ENCODE data around the gene NSMF. TPM values are rescaled to one million over a fixed set of nuclear protein-coding genes. Genes with fewer than 3 reads are reported as not detected.
A peak's percentile ranks its signal among the peaks of the same experiment; 100 is the strongest.

The NSMF gene
- total RNA-seq, 2 donors from 2014 or later, result 42.4 to 128 TPM

DNA sequence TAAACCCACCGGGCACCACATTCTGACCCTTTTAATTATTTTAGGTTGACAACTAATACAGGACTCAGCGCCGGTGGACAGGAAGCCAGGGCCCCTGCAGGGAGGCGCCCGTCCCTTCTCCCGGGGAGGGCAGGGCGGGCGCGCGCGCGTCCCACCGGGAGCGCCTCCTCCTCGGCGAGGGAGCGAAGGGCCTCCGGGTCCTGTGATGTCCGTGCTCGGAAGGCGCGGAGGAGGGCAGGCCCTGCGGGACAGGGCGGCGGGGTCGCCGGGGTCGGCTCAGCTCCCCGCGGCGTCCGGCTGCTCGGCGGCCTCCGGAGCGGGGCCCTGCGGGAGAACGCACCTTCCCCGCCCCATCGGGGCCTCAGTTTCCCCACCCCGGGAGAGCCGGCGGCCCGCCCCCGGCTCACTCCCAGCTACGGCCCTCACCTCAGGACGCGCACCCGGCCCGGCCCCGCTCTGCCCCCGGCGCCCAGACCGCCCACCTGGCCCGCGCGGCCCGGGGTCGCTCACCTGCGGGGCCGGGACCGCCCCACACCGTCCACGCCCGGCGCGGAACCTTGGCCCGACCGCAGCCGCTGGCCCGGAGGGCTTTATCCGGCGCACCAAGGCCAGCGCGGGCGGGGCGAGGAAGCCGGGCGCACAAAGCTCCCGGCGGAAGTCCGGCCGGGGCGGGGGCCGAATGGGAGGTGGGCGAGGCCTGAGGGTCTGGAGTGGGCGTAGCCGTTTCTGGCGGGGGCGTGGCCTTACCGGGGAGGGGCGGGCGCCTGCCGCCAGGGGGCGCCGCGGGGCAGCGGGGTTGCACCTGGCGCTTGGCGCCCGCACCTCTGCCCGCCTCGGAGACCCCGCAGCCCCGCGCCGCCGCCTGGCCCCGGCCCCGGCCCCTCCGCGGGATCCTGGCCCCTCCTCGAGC is 36.3 kb downstream of the NSMF start, which contains the start of the genes EXD3 and NOXA1:
EXD3 (minus strand) TSS at position 559 of the 910 bp plus-strand sequence. CDS start 27,805 bp downstream, outside the sequence.
NOXA1 (plus strand) TSS at position 790 of the 910 bp plus-strand sequence. CDS start 137 bp downstream, outside the sequence.
- Histone ChIP-seq H3K27me3 (replicated peaks; ENCODE audit: insufficient read depth) (no peaks in the 10 kb centered on the region), H3K4me1 (replicated peaks) (no peaks in the 10 kb centered on the region), H3K9me3 (no peaks in the 10 kb centered on the region), H3K4me3 (peak within 1 kb of the TSS; percentile 80 to 98), H3K27ac (peak within 1 kb of the TSS; percentile 69 to 76), H3K36me3 (no peaks in the 10 kb centered on the region)
- WGBS, result 1% methylated on average over 87 of the region's 113 CpGs
- peak; percentile 92 for DNase-seq (ENCODE audit: low spot score)
- TF ChIP-seq CTCF (IDR thresholded peaks at IDR 0.05) (peak; percentile 70 to 93 (median 92)), POLR2AphosphoS5 (IDR thresholded peaks at IDR 0.05) (peak; percentile 87), POLR2A (IDR thresholded peaks at IDR 0.05) (peak; percentile 67)
- intact Hi-C loops (cut with DNase I), result no loop called here

- Histone ChIP-seq H3K27ac (peak overlapping the region; percentile 69 to 76), H3K4me1 (replicated peaks) (no peaks in the 10 kb centered on the region), H3K36me3 (no peaks in the 10 kb centered on the region), H3K27me3 (replicated peaks; ENCODE audit: insufficient read depth) (no peaks in the 10 kb centered on the region), H3K9me3 (no peaks in the 10 kb centered on the region), H3K4me3 (peak overlapping the region; percentile 80 to 98)
- intact Hi-C loops (cut with DNase I), result no loop called here
- under 1% methylated on average over 11 of the region's 11 CpGs for WGBS
- TF ChIP-seq CTCF (IDR thresholded peaks at IDR 0.05) (no peak), POLR2A (IDR thresholded peaks at IDR 0.05) (no peak), POLR2AphosphoS5 (IDR thresholded peaks at IDR 0.05) (no peak)
- DNase-seq (ENCODE audit: low spot score), result no peak
These were observed 37.1 kb downstream of the NSMF start for GRCh38 chr9:137421838-137422603.

GRCh38 chr9:137417161-137418021 is 41.7 kb downstream of the NSMF start:
- Histone ChIP-seq H3K27ac (no peak overlapping the region), H3K4me1 (replicated peaks) (no peaks in the 10 kb centered on the region), H3K27me3 (replicated peaks; ENCODE audit: insufficient read depth) (no peaks in the 10 kb centered on the region), H3K9me3 (no peaks in the 10 kb centered on the region), H3K4me3 (peak overlapping the region; percentile 1 to 15), H3K36me3 (no peaks in the 10 kb centered on the region)
- intact Hi-C loops (cut with DNase I), result no loop called here
- no peak for DNase-seq (ENCODE audit: low spot score)
- TF ChIP-seq POLR2A (IDR thresholded peaks at IDR 0.05) (no peak), CTCF (IDR thresholded peaks at IDR 0.05) (no peak), POLR2AphosphoS5 (IDR thresholded peaks at IDR 0.05) (no peak)
- WGBS, result 83% methylated on average over 97 of the region's 99 CpGs

GRCh38 chr9:137416563-137417151 is 42.5 kb downstream of the NSMF start:
- no peaks in the 10 kb centered on the region for H3K36me3 ChIP-seq
- no peaks in the 10 kb centered on the region for H3K27me3 ChIP-seq (replicated peaks; ENCODE audit: insufficient read depth)
- intact Hi-C loops (cut with DNase I), result no loop called here
- H3K27ac ChIP-seq, result no peak overlapping the region
- no peaks in the 10 kb centered on the region for H3K4me1 ChIP-seq (replicated peaks)
- DNase-seq (ENCODE audit: low spot score), result no peak
- H3K4me3 ChIP-seq, result no peak overlapping the region
- no peaks in the 10 kb centered on the region for H3K9me3 ChIP-seq
- WGBS, result 86% methylated on average over 45 of the region's 45 CpGs
- TF ChIP-seq POLR2AphosphoS5 (IDR thresholded peaks at IDR 0.05), result no peak
